AG10803 (cell line): ENCODE results near the gene TXNDC5.

Experiments used
- DNase-seq: peaks from one replicate; pipeline ENCODE4 v3.0.0; 2010; ENCODE audit warnings: low read depth
- H3K4me3 ChIP-seq: 2 replicates; pipeline ENCODE4 v1.5.1; 2011; ENCODE audit warnings: mild to moderate bottlenecking, low read length, control low read depth
- TF ChIP-seq, protein P1 (sequence below): conservative IDR thresholded peaks from 2 replicates; pipeline ENCODE4 v1.5.1; 2011; ENCODE audit warnings: mild to moderate bottlenecking, low read length, control low read depth, inconsistent platforms

The TXNDC5 gene

DNA sequence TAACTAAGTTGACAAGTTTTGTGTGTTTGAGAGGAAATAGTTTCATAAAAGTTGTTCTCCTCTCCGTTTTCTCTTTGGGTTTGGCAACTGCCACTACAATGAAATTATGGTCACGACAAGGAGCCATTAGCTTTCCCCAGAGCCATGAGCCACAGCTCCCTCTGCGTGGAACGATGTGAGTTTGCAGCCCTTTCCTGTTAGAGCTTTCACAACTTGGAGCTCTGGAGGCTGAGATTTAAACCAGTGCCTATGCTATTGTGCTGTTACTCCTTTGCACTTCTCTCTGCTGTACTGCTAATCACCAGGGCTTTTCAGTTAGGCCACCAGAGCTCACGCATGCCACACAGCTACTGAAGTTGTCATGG lies 29.3 kb upstream of the TXNDC5 start:
- DNase-seq, result peak; percentile 55
- TF ChIP-seq, protein P1, sequence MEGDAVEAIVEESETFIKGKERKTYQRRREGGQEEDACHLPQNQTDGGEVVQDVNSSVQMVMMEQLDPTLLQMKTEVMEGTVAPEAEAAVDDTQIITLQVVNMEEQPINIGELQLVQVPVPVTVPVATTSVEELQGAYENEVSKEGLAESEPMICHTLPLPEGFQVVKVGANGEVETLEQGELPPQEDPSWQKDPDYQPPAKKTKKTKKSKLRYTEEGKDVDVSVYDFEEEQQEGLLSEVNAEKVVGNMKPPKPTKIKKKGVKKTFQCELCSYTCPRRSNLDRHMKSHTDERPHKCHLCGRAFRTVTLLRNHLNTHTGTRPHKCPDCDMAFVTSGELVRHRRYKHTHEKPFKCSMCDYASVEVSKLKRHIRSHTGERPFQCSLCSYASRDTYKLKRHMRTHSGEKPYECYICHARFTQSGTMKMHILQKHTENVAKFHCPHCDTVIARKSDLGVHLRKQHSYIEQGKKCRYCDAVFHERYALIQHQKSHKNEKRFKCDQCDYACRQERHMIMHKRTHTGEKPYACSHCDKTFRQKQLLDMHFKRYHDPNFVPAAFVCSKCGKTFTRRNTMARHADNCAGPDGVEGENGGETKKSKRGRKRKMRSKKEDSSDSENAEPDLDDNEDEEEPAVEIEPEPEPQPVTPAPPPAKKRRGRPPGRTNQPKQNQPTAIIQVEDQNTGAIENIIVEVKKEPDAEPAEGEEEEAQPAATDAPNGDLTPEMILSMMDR, result peak; percentile 47

DNA sequence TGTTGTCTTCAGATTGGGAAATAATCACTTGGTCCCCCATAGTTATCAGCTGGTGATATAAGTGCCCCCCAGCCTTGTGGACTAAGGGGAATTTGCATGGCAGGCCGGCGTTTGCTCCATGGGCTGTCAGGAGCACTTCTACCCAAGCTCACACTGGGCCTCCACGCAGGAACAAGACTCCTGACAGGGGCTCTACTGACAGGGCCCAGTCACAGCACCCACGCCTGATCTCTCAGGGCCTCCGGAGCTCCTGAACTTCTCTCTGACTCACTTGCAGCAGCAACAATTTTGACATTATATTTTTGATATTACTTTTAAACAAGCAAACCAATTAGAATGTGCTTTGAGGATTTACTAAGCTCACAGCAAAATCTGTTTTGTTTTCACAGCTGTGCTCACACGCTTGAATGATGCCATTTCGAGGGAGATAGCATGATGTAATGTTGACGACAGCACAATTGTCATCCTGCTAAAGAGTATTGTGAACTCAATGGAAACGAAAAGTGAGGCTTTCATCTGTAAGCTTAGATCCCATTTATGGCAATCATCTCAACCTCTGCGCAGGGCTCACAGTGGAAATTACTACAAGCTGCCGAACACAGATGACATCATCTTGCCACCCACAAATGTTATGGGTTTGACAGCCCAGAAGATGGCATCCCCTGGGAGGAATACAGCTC lies 28.7 kb upstream of the TXNDC5 start:
- H3K4me3 ChIP-seq, result peak overlapping the region; percentile 23
- no peak for DNase-seq
- TF ChIP-seq, protein P1, result no peak

More for the DNA sequence above, 29.3 kb upstream of the TXNDC5 start:
- H3K4me3 ChIP-seq, result peak overlapping the region; percentile 23

DNA sequence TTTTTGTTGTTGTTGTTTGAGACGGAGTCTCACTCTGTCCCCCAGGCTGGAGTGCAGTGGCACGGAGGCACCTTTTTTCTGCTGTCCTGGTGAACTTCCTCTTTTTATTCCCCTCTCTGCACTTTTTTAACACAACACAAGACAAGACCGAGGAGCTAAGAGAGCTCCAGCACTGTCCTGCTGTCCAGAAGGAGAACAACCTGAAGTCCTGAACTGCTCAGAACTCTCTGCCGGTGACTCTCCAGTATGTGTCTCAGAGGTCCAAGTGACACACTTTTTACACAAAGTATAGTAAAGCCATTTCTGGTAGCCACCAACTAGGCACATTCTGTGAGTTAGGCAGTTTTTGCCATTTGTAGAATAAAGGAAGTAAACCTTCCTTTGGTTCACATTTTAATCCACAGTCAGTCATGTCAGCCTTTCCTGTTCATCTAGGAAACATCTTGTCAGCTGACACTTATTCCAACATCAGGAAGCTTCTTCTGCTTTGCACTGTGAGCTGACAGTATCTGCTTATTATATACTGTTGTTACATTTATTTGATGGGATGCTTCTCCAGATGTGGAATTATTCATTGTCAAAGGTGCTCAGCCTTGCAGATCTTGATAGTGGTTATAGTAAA lies 28.1 kb upstream of the TXNDC5 start:
- no peak overlapping the region for H3K4me3 ChIP-seq
- TF ChIP-seq, protein P1, result no peak
- no peak for DNase-seq

DNA sequence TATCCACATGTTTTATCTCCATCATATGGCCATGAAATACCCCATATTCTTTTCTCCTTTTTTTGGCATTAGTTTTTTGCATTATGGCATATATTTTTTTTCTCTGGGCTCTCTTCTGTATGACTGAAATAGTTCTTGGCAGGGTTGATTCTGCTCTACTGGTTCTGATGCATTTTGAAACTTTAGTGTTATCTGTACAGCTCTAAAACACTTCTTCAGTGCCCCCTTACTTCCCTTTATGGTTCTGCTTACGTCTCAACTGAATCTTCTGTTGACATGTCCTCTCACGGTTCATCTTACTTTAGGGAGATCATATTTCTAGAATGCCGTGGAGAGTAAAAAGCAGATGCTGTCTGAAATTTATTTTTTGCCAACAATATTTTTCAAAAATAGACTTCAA lies 23.2 kb upstream of the TXNDC5 start:
- H3K4me3 ChIP-seq, result no peak overlapping the region
- TF ChIP-seq, protein P1, result no peak
- no peak for DNase-seq

DNA sequence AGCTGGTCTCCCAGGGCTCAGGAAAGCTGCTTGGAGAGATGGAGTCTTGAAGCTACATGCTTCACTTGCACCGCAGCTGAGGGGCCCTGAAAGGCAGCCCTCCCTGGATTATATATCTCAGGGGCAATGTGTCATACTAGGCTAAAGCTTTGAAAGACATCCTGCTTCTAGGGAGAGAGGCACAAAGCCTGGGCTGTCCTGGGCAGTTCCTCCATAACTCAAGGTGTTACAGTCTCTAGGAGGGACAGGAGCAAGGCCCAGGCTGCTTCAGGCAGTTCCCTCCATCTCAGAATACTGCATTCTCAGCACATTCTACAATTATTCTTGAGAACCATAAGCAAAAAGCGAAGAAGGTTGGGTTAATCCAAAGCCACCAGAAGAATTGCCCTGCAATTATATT lies 22.0 kb upstream of the TXNDC5 start:
- H3K4me3 ChIP-seq, result no peak overlapping the region
- no peak for DNase-seq
- TF ChIP-seq, protein P1, result no peak

DNA sequence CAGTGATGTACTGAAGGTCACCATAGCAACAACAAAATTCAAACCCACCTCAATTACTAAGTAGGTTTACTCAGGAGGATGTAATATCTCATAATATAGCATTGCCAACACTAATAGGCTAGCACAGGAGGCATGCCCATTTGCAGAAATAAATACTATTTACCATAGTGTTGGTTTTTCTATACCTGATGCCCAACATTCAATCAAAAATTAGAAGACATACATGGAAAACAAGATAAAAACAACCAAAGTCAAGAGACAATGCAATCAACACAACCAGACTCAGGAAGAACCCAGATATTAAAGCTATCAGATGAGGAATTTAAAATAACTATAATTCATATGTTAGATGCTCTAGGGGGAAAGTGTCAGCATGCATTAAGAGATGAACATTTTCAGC lies 14.3 kb upstream of the TXNDC5 start:
- TF ChIP-seq, protein P1, result no peak
- H3K4me3 ChIP-seq, result no peak overlapping the region
- DNase-seq, result no peak

DNA sequence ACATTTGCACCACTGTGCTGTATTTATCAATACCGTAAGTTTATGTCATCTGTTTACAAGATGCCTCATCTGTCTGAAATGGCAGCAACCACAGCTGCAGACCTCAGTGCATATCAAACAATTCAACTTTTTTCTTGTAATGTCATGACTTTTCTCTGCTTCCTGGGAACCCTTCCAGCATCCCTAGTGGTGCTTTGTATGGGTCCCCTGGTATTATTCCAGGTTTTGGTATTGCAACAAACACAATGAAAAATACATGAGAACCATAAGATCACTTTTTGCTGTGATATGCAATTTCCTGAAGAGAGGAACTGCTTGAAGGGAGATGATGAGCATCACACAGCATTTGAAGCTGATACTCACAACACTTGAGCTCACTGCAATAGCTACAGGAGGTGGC lies 12.0 kb upstream of the TXNDC5 start:
- H3K4me3 ChIP-seq, result no peak overlapping the region
- DNase-seq, result peak; percentile 64
- TF ChIP-seq, protein P1, result no peak
